Liver (tissue), 9 donors: ENCODE data around the gene SAFB2. TPM values are rescaled to one million over a fixed set of nuclear protein-coding genes. Genes with fewer than 3 reads are reported as not detected.

Experiments used
- DNase-seq: peaks from one replicate; pipeline ENCODE4 v3.0.0-alpha.2; 2017; ENCODE audit warnings: low spot score
- H3K27ac ChIP-seq, 2 donors: one replicate each; pipeline ENCODE4 v1.7.0; 2013; ENCODE audit warnings: inconsistent platforms in 2 of 2, low read length in 2 of 2, control low read depth in 1 of 2, low read depth in 1 of 2, mild to moderate bottlenecking in 1 of 2
- H3K27me3 ChIP-seq, 4 donors: one replicate each; pipeline versions ENCODE4 v1.6.1 to v1.7.0; 2013; ENCODE audit warnings: low read length in 3 of 4, inconsistent platforms in 1 of 4, mild to moderate bottlenecking in 1 of 4, moderate library complexity in 1 of 4; ENCODE audit not compliant: control insufficient read depth in 4 of 4, insufficient read depth in 4 of 4
- H3K36me3 ChIP-seq, 4 donors: one replicate each; pipeline versions ENCODE4 v1.6.1 to v1.7.0; 2013; ENCODE audit warnings: low read length in 3 of 4, mild to moderate bottlenecking in 3 of 4, low read depth in 1 of 4, moderate library complexity in 1 of 4; ENCODE audit not compliant: control insufficient read depth in 4 of 4, insufficient read depth in 3 of 4
- H3K4me1 ChIP-seq, 4 donors: one replicate each; pipeline versions ENCODE4 v1.6.1 to v1.7.0; 2013; ENCODE audit warnings: low read length in 3 of 4, mild to moderate bottlenecking in 3 of 4, moderate library complexity in 1 of 4; ENCODE audit not compliant: control insufficient read depth in 4 of 4, insufficient read depth in 4 of 4
- H3K4me3 ChIP-seq, 3 donors: one replicate each; pipeline versions ENCODE4 v1.6.1 to v1.7.0; 2013; ENCODE audit warnings: low read length in 3 of 3, control low read depth in 1 of 3, low read depth in 1 of 3, mild to moderate bottlenecking in 1 of 3
- H3K9ac ChIP-seq, 2 donors: one replicate each; pipeline ENCODE4 v1.7.0; 2013; ENCODE audit warnings: low read length in 2 of 2, mild to moderate bottlenecking in 2 of 2, moderate library complexity in 2 of 2, control low read depth in 1 of 2, low read depth in 1 of 2
- H3K9me3 ChIP-seq, 4 donors: one replicate each; pipeline versions ENCODE4 v1.6.1 to v1.7.0; 2013; ENCODE audit warnings: low read length in 3 of 4; ENCODE audit not compliant: control insufficient read depth in 4 of 4
- ATF3 ChIP-seq: IDR thresholded peaks from 2 replicates; pipeline ENCODE4 v1.6.1; 2016; ENCODE audit warnings: antibody characterized with exemption
- EGR1 ChIP-seq, 2 donors: IDR thresholded peaks; 2 replicates each; pipeline ENCODE4 v1.6.1; 2016 to 2018; ENCODE audit warnings: antibody characterized with exemption in 2 of 2, low read depth in 2 of 2
- FOXA1 ChIP-seq: IDR thresholded peaks from 2 replicates; pipeline ENCODE4 v1.6.1; 2016; ENCODE audit warnings: antibody characterized with exemption
- FOXA2 ChIP-seq: IDR thresholded peaks from 2 replicates; pipeline ENCODE4 v1.6.1; 2016; ENCODE audit warnings: antibody characterized with exemption
- GABPA ChIP-seq, 2 donors: IDR thresholded peaks in 1 of 2; conservative IDR thresholded peaks in 1 of 2; 2 replicates each; pipeline ENCODE4 v1.6.1; 2016; ENCODE audit warnings: antibody characterized with exemption in 2 of 2, mild to moderate bottlenecking in 1 of 2, moderate library complexity in 1 of 2
- HNF4A ChIP-seq, 2 donors: conservative IDR thresholded peaks; 2 replicates each; pipeline ENCODE4 v1.6.1; 2016; ENCODE audit warnings: antibody characterized with exemption in 2 of 2, mild to moderate bottlenecking in 2 of 2
- HNF4G ChIP-seq: IDR thresholded peaks from 2 replicates; pipeline ENCODE4 v1.6.1; 2016; ENCODE audit warnings: antibody characterized with exemption
- JUND ChIP-seq, 2 donors: IDR thresholded peaks; 2 replicates each; pipeline ENCODE4 v1.6.1; 2016; ENCODE audit warnings: antibody characterized with exemption in 2 of 2
- NR2F2 ChIP-seq: IDR thresholded peaks from 2 replicates; pipeline ENCODE4 v1.6.1; 2016; ENCODE audit warnings: antibody characterized with exemption
- RAD21 ChIP-seq, 2 donors: IDR thresholded peaks; 2 replicates each; pipeline ENCODE4 v1.6.1; 2016; ENCODE audit warnings: antibody characterized with exemption in 2 of 2, mild to moderate bottlenecking in 2 of 2
- REST ChIP-seq: IDR thresholded peaks from 2 replicates; pipeline ENCODE4 v1.6.1; 2016; ENCODE audit warnings: antibody characterized with exemption, mild to moderate bottlenecking
- RXRA ChIP-seq, 2 donors: IDR thresholded peaks; 2 replicates each; pipeline ENCODE4 v1.6.1; 2017 to 2018; ENCODE audit warnings: antibody characterized with exemption in 2 of 2, mild to moderate bottlenecking in 1 of 2
- SP1 ChIP-seq: IDR thresholded peaks from 2 replicates; pipeline ENCODE4 v1.6.1; 2018; ENCODE audit warnings: antibody characterized with exemption, mild to moderate bottlenecking
- TAF1 ChIP-seq: conservative IDR thresholded peaks from 2 replicates; pipeline ENCODE4 v1.6.1; 2016; ENCODE audit warnings: antibody characterized with exemption, mild to moderate bottlenecking
- YY1 ChIP-seq: IDR thresholded peaks from 2 replicates; pipeline ENCODE4 v1.6.1; 2016; ENCODE audit warnings: antibody characterized with exemption, mild to moderate bottlenecking
- WGBS: extraction: QIAGEN DNeasy Blood & Tissue Kit; methylation state at CpG from one replicate; pipeline ENCODE4 v1.1.7; 2013; 5-methylcytosine and 5-hydroxymethylcytosine counted together
- polyA plus RNA-seq, 2 donors: library from polyadenylated mRNA; stranded (reverse) in 1 of 2; unstranded in 1 of 2; fragments of 200-250 nt in 1 of 2; fragments of >200 nt in 1 of 2; fragmentation: Nextera tagmentation in 1 of 2; extraction: Ambion mirVana in 1 of 2; gene quantifications; one replicate each; pipeline versions ENCODE4 v1.2.1 to v1.2.3, GENCODE V29; 2013 to 2015
- total RNA-seq, 2 donors: library from RNA; depleted of rRNA; stranded (reverse); fragments of >200 nt; gene quantifications; one replicate each; pipeline ENCODE4 v1.2.3, GENCODE V29; 2014
- TF ChIP-seq, protein P1 (sequence below): IDR thresholded peaks from 2 replicates; pipeline ENCODE4 v1.6.1; 2016; ENCODE audit warnings: antibody characterized with exemption
- TF ChIP-seq, protein P2 (sequence below): IDR thresholded peaks from 2 replicates; pipeline ENCODE4 v1.6.1; 2016; ENCODE audit warnings: antibody characterized with exemption
- TF ChIP-seq, protein P3 (sequence below): fragments of 150-350 bp; IDR thresholded peaks from 2 replicates; pipeline ENCODE4 v1.5.1; 2017; ENCODE audit warnings: improper control_type of control experiment, low read depth, low read length; ENCODE audit not compliant: missing input control
- donor health status: healthy.
- donor health status: healthy.
- donor health status: healthy.
- donor health status: healthy.
- donor health status: healthy.

SAFB2 gene
- total and polyA plus RNA-seq, 4 donors, result 18.7 to 57.8 (median 28.5) TPM

DNA sequence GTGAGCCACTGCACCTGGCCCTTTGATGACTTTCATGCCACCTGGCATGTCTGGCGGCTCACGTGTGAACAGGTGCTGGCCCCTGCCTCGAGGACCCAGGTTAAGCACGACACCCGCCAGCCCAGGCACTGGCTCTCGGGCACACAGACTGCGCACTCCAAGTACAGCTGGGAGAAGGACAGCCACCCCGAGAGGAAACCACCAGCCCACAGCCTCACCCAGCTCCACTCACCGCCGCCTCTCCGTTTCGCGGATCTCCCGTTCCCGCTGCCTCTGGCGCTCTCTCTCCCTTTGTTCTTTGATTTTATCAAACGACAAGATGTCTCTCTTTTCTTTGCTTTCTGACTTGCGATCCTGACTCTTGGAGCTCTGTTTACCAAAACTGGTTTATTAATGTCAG lies 27.4 kb downstream of the SAFB2 start:
- Histone ChIP-seq H3K4me1 (peaks cover 0 to 11% (median 10%) of the 10 kb centered on the region in 4 donors), H3K9me3 (no peaks in the 10 kb centered on the region), H3K27me3 (no peaks in the 10 kb centered on the region), H3K36me3 (peaks cover 33 to 97% (median 78%) of the 10 kb centered on the region in 4 donors), H3K27ac (no peak overlapping the region), H3K9ac (no peak overlapping the region), H3K4me3 (no peak overlapping the region)
- no peak for DNase-seq
- TF ChIP-seq TAF1, result no peak
- TF ChIP-seq JUND (IDR thresholded peaks at IDR 0.05), result no peak
- TF ChIP-seq NR2F2, result no peak
- TF ChIP-seq RXRA (IDR thresholded peaks at IDR 0.05), result no peak
- TF ChIP-seq, protein P1, sequence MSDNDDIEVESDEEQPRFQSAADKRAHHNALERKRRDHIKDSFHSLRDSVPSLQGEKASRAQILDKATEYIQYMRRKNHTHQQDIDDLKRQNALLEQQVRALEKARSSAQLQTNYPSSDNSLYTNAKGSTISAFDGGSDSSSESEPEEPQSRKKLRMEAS, result no peak
- TF ChIP-seq ATF3, result no peak
- TF ChIP-seq GABPA (IDR thresholded peaks at IDR 0.05 in 1 of 2, conservative IDR thresholded peaks at IDR 0.05 in 1 of 2), result no peak
- TF ChIP-seq FOXA1, result no peak
- no peak for TF ChIP-seq RAD21 (IDR thresholded peaks at IDR 0.05)
- 94% methylated on average over 18 of the region's 18 CpGs for WGBS

DNA sequence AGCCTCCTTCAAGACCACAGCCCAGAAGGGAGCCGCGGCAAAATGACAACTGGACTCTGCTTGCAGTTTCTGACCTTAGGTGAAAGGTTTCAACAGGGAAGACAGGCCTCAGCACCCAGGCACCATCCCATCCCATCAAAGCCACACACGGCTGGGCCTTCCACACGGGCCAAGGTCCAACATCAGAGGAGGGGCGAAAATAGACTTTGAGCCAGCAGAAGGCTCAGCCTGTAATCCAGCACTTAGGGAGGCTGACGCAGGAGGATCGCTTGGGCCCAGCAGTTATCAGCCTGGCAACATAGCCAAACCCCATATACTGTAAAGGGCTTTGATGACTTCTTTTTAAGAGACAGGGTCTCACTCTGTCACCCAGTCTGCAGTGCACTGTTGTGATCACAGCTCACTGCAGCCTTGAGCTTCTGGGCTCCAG lies 28.0 kb downstream of the SAFB2 start:
- DNase-seq, result no peak
- H3K27me3 ChIP-seq, result no peaks in the 10 kb centered on the region
- peaks cover 32 to 97% (median 75%) of the 10 kb centered on the region in 4 donors for H3K36me3 ChIP-seq
- no peak overlapping the region for H3K4me3 ChIP-seq
- H3K27ac ChIP-seq, result no peak overlapping the region
- no peak overlapping the region for H3K9ac ChIP-seq
- 40% methylated on average over 7 of the region's 7 CpGs for WGBS
- H3K4me1 ChIP-seq, result peaks cover 0 to 11% (median 10%) of the 10 kb centered on the region in 4 donors
- TF ChIP-seq, protein P2, sequence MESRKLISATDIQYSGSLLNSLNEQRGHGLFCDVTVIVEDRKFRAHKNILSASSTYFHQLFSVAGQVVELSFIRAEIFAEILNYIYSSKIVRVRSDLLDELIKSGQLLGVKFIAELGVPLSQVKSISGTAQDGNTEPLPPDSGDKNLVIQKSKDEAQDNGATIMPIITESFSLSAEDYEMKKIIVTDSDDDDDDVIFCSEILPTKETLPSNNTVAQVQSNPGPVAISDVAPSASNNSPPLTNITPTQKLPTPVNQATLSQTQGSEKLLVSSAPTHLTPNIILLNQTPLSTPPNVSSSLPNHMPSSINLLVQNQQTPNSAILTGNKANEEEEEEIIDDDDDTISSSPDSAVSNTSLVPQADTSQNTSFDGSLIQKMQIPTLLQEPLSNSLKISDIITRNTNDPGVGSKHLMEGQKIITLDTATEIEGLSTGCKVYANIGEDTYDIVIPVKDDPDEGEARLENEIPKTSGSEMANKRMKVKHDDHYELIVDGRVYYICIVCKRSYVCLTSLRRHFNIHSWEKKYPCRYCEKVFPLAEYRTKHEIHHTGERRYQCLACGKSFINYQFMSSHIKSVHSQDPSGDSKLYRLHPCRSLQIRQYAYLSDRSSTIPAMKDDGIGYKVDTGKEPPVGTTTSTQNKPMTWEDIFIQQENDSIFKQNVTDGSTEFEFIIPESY, result no peak
- peak; percentile 89 for TF ChIP-seq HNF4G
- TF ChIP-seq, protein P3, sequence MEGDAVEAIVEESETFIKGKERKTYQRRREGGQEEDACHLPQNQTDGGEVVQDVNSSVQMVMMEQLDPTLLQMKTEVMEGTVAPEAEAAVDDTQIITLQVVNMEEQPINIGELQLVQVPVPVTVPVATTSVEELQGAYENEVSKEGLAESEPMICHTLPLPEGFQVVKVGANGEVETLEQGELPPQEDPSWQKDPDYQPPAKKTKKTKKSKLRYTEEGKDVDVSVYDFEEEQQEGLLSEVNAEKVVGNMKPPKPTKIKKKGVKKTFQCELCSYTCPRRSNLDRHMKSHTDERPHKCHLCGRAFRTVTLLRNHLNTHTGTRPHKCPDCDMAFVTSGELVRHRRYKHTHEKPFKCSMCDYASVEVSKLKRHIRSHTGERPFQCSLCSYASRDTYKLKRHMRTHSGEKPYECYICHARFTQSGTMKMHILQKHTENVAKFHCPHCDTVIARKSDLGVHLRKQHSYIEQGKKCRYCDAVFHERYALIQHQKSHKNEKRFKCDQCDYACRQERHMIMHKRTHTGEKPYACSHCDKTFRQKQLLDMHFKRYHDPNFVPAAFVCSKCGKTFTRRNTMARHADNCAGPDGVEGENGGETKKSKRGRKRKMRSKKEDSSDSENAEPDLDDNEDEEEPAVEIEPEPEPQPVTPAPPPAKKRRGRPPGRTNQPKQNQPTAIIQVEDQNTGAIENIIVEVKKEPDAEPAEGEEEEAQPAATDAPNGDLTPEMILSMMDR, result no peak
- TF ChIP-seq YY1, result no peak
- peak in 1 of 2 donors; percentile 39 for TF ChIP-seq RAD21 (IDR thresholded peaks at IDR 0.05)
- peak; percentile 25 for TF ChIP-seq NR2F2
- TF ChIP-seq, protein P1, result no peak
- no peak for TF ChIP-seq TAF1
- TF ChIP-seq JUND (IDR thresholded peaks at IDR 0.05), result peak in 1 of 2 donors; percentile 23
- TF ChIP-seq EGR1 (IDR thresholded peaks at IDR 0.05; ENCODE audit: low read depth in 2 of 2), result no peak
- TF ChIP-seq GABPA (IDR thresholded peaks at IDR 0.05 in 1 of 2, conservative IDR thresholded peaks at IDR 0.05 in 1 of 2), result no peak
- TF ChIP-seq FOXA2, result no peak
- peak; percentile 80 for TF ChIP-seq SP1
- TF ChIP-seq REST, result no peak
- TF ChIP-seq FOXA1, result no peak
- TF ChIP-seq ATF3, result no peak
- TF ChIP-seq HNF4A (conservative IDR thresholded peaks at IDR 0.05), result peak; percentile 83 to 97
- TF ChIP-seq RXRA (IDR thresholded peaks at IDR 0.05), result peak in 1 of 2 donors; percentile 69
- no peaks in the 10 kb centered on the region for H3K9me3 ChIP-seq
